HCT116 (cell line): ENCODE results near the gene ZNF121. TPM values are rescaled to one million over a fixed set of nuclear protein-coding genes. Genes with fewer than 3 reads are reported as not detected.

ENCODE experiments used
- ATAC-seq: fragments of 200-7000 bp; cut with Tn5 transposase; 2 replicates; pipeline ENCODE4 v1.9.1; 2020; ENCODE audit warnings: mild to moderate bottlenecking, moderate library complexity
- BruUV-seq: library from RNA; stranded (reverse); fragments of 400-500 nt; replicated peaks from 2 replicates; lab custom pipeline; 2021; lab: Mats Ljungman, UMichigan
- CTCF ChIA-PET: fragments of 300-600 bp; sonication (Branson Sonifier 250); formaldehyde crosslinking; loops from one replicate; lab custom pipeline; 2021; ENCODE audit warnings: antibody characterized with exemption; lab: Charles Lee
- POLR2A ChIA-PET: fragments of 300-600, 350-600 bp; sonication (Branson Sonifier 250); formaldehyde crosslinking; loops from one replicate; lab custom pipeline; 2021; ENCODE audit warnings: antibody characterized with exemption; lab: Charles Lee
- RAD21 ChIA-PET, 2 experiments: fragments of 300-600 bp; sonication (Branson Sonifier 250); formaldehyde crosslinking; loops; one replicate each; lab custom pipeline; 2023; ENCODE audit warnings: low total read pairs in 2 of 2; ENCODE audit not compliant: uncharacterized antibody in 2 of 2, unreplicated experiment in 2 of 2, low non-redundant PET in 1 of 2; lab: Charles Lee
- DNase-seq: peaks from one replicate; pipeline ENCODE4 v3.0.0-alpha.2; 2010; ENCODE audit warnings: low read depth, low spot score
- H2AFZ ChIP-seq: fragments of 200-600 bp; shearing (Covaris generic), sonication (generic); 2 replicates; pipeline ENCODE4 v1.6.1; 2017; ENCODE audit warnings: low read depth, mixed run types, mixed read lengths, antibody characterized with exemption, low read length; ENCODE audit not compliant: poor library complexity, severe bottlenecking
- H3K27ac ChIP-seq: 2 replicates; pipeline ENCODE4 v1.5.1; 2012; ENCODE audit warnings: low read depth, low read length
- H3K27me3 ChIP-seq: fragments of 200-600 bp; sonication (generic); 2 replicates; pipeline ENCODE4 v1.6.1; 2016; ENCODE audit warnings: mixed run types, low read length, mixed read lengths; ENCODE audit not compliant: insufficient read depth
- H3K36me3 ChIP-seq, 2 experiments: fragments of 200-500 bp in 1 of 2; fragments of 200-600 bp in 1 of 2; sonication (Bioruptor generic) in 1 of 2; sonication (generic) in 1 of 2; 2 replicates each; pipeline versions ENCODE4 v1.5.1 to v1.6.1; 2014 to 2016; ENCODE audit warnings: low read length in 2 of 2, inconsistent platforms in 1 of 2, mixed read lengths in 1 of 2, mixed run types in 1 of 2; ENCODE audit not compliant: insufficient read depth in 2 of 2, control insufficient read depth in 1 of 2
- H3K4me1 ChIP-seq, 2 experiments: fragments of 200-600 bp in 1 of 2; sonication (generic) in 1 of 2; 2 replicates each; pipeline versions ENCODE4 v1.5.1 to v1.6.1; 2012 to 2017; ENCODE audit warnings: low read length in 2 of 2, inconsistent platforms in 1 of 2, mild to moderate bottlenecking in 1 of 2, mixed read lengths in 1 of 2, mixed run types in 1 of 2, moderate library complexity in 1 of 2; ENCODE audit not compliant: insufficient read depth in 2 of 2, control insufficient read depth in 1 of 2
- H3K4me2 ChIP-seq: fragments of 200-600 bp; sonication (generic); 2 replicates; pipeline ENCODE4 v1.6.1; 2017; ENCODE audit warnings: mixed run types, low read length, mixed read lengths
- H3K4me3 ChIP-seq, 2 experiments: fragments of 200-600 bp in 1 of 2; sonication (generic) in 1 of 2; replicated peaks in 1 of 2; 2 replicates each; pipeline ENCODE4 v1.5.1; 2011 to 2016; ENCODE audit warnings: low read length in 2 of 2, control low read depth in 1 of 2, low read depth in 1 of 2, mild to moderate bottlenecking in 1 of 2, mixed read lengths in 1 of 2, mixed run types in 1 of 2
- H3K79me2 ChIP-seq: fragments of 200-600 bp; sonication (generic); 2 replicates; pipeline ENCODE4 v1.6.1; 2017; ENCODE audit warnings: mild to moderate bottlenecking, mixed run types, low read length, moderate library complexity, mixed read lengths; ENCODE audit not compliant: insufficient read depth
- H3K9ac ChIP-seq: fragments of 200-600 bp; sonication (generic); 2 replicates; pipeline ENCODE4 v1.6.1; 2016; ENCODE audit warnings: low read length, mixed read lengths
- H3K9me2 ChIP-seq: fragments of 200-600 bp; sonication (generic), shearing (Covaris generic); 2 replicates; pipeline ENCODE4 v1.6.1; 2017; ENCODE audit warnings: mixed run types, mild to moderate bottlenecking, moderate library complexity; ENCODE audit not compliant: insufficient read depth
- H3K9me3 ChIP-seq, 2 experiments: fragments of 200-500 bp in 1 of 2; fragments of 200-600 bp in 1 of 2; sonication (Bioruptor generic) in 1 of 2; sonication (generic) in 1 of 2; 2 replicates each; pipeline ENCODE4 v1.6.1; 2014 to 2017; ENCODE audit warnings: low read length in 2 of 2, mixed read lengths in 2 of 2, inconsistent platforms in 1 of 2, low read depth in 1 of 2, mild to moderate bottlenecking in 1 of 2, mixed run types in 1 of 2, moderate library complexity in 1 of 2; ENCODE audit not compliant: control insufficient read depth in 1 of 2, insufficient read depth in 1 of 2
- H4K20me1 ChIP-seq: fragments of 200-600 bp; sonication (generic), shearing (Covaris generic); 2 replicates; pipeline ENCODE4 v1.6.1; 2017; ENCODE audit warnings: mixed run types, mild to moderate bottlenecking, moderate library complexity; ENCODE audit not compliant: insufficient read depth
- CEBPB ChIP-seq: IDR thresholded peaks from 2 replicates; pipeline ENCODE4 v1.6.1; 2012; ENCODE audit warnings: low read depth
- ELF1 ChIP-seq: IDR thresholded peaks from 2 replicates; pipeline ENCODE4 v1.6.1; 2012; ENCODE audit warnings: low read depth, borderline replicate concordance
- EZH2 ChIP-seq: fragments of 200-600 bp; sonication (generic); IDR thresholded peaks from 2 replicates; pipeline ENCODE4 v1.6.1; 2017; ENCODE audit warnings: antibody characterized with exemption, mixed run types
- EZH2phosphoT487 ChIP-seq: fragments of 200-600 bp; IDR thresholded peaks from 2 replicates; pipeline ENCODE4 v1.6.1; 2018; ENCODE audit warnings: antibody characterized with exemption, borderline replicate concordance
- FOSL1 ChIP-seq: IDR thresholded peaks from 2 replicates; pipeline ENCODE4 v1.6.1; 2012; ENCODE audit warnings: low read depth
- JUND ChIP-seq: IDR thresholded peaks from 2 replicates; pipeline ENCODE4 v1.6.1; 2012
- POLR2AphosphoS5 ChIP-seq: IDR thresholded peaks from 2 replicates; pipeline ENCODE4 v1.6.1; 2011; ENCODE audit warnings: mild to moderate bottlenecking, low read depth, low read length, moderate library complexity
- SP1 ChIP-seq: IDR thresholded peaks from 2 replicates; pipeline ENCODE4 v1.6.1; 2012; ENCODE audit warnings: low read depth
- TCF7L2 ChIP-seq: IDR thresholded peaks from 2 replicates; pipeline ENCODE4 v1.7.0; 2011; ENCODE audit warnings: borderline replicate concordance, inconsistent platforms; ENCODE audit not compliant: insufficient read depth, insufficient read length; ENCODE audit errors: extremely low read depth
- YY1 ChIP-seq: IDR thresholded peaks from 2 replicates; pipeline ENCODE4 v1.6.1; 2011; ENCODE audit warnings: low read length, low read depth, moderate library complexity, mild to moderate bottlenecking; ENCODE audit not compliant: insufficient replicate concordance; ENCODE audit errors: extremely low read depth
- ZFX ChIP-seq: fragments of 450-650 bp; IDR thresholded peaks from 2 replicates; pipeline ENCODE4 v1.6.1; 2017
- ZNF274 ChIP-seq: fragments of 200-500 bp; sonication (Bioruptor generic); IDR thresholded peaks from 2 replicates; pipeline ENCODE4 v1.6.1; 2014; ENCODE audit warnings: mild to moderate bottlenecking, low read depth, low read length, inconsistent platforms
- intact Hi-C: fragments of 100-400 bp; cut with micrococcal nuclease; formaldehyde crosslinking; loops from 2 replicates; pipeline ENCODE4 v1.10.0; 2022
- total RNA-seq: library from RNA; stranded (reverse); gene quantifications from one replicate; pipeline ENCODE4 v1.2.1, GENCODE V29; 2021; ENCODE audit not compliant: unreplicated experiment
- TF ChIP-seq, protein P1 (sequence below): IDR thresholded peaks from 2 replicates; pipeline ENCODE4 v1.6.1; 2012
- TF ChIP-seq, protein P2 (sequence below): IDR thresholded peaks from 2 replicates; pipeline ENCODE4 v1.6.1; 2012; ENCODE audit warnings: low read depth
- TF ChIP-seq, protein P3 (sequence below), 3 experiments: fragments of 200-600 bp in 1 of 3; sonication (generic) in 1 of 3; IDR thresholded peaks in 2 of 3; conservative IDR thresholded peaks in 1 of 3; 2 replicates each; pipeline ENCODE4 v1.5.1; 2012 to 2017; ENCODE audit warnings: low read depth in 2 of 3, low read length in 2 of 3, antibody characterized with exemption in 1 of 3, borderline replicate concordance in 1 of 3, control low read depth in 1 of 3, mild to moderate bottlenecking in 1 of 3, mixed read lengths in 1 of 3, mixed run types in 1 of 3, moderate library complexity in 1 of 3; ENCODE audit not compliant: insufficient read depth in 1 of 3

Gene ZNF121
- total RNA-seq, 1 experiment from 2014 or later = 80.9 TPM

DNA sequence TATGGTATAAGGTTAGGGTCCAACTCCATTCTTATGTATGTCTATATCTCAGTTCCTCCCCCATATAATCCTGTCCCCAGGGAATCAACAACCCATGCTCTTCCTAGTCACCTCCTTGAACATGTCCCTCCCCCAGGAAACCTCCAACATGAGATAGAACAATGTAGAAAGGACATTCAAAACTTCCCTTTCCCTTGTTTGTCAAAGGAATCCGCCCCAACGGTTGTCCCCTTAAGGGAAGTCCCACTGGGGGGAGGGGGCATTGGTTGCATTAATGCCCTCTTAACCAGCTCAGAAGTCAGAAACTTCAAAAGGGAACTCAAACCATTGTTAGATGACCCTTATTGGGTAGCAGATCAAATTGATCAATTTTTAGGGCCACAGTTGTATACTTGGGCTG lies 43.6 kb upstream of the ZNF121 start:
- Histone ChIP-seq H3K4me3 (no peak overlapping the region), H2AFZ (no peak overlapping the region), H3K36me3 (peaks cover 0 to 4% of the 10 kb centered on the region in 2 experiments; a peak in 2 of 4 replicates), H3K9me2 (no peaks in the 10 kb centered on the region), H3K27me3 (no peaks in the 10 kb centered on the region), H3K27ac (no peak overlapping the region), H3K4me1 (no peaks in the 10 kb centered on the region), H3K9me3 (peaks cover 0 to 3% of the 10 kb centered on the region in 2 experiments; a peak in 1 of 4 replicates), H4K20me1 (no peaks in the 10 kb centered on the region), H3K9ac (no peak overlapping the region), H3K4me2 (no peak overlapping the region), H3K79me2 (no peaks in the 10 kb centered on the region)
- ChIA-PET CTCF (no interaction called here), POLR2A (no interaction called here), RAD21 (no interaction called here)
- no TSS peak for BruUV-seq
- no peak for ATAC-seq
- TF ChIP-seq FOSL1 (no peak), ZNF274 (no peak), TCF7L2 (no peak), YY1 (no peak), ZFX (no peak), CEBPB (no peak), POLR2AphosphoS5 (no peak), JUND (no peak), EZH2 (no peak), SP1 (no peak), EZH2phosphoT487 (no peak), ELF1 (no peak)
- TF ChIP-seq, protein P1, sequence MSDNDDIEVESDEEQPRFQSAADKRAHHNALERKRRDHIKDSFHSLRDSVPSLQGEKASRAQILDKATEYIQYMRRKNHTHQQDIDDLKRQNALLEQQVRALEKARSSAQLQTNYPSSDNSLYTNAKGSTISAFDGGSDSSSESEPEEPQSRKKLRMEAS = no peak
- TF ChIP-seq, protein P2, sequence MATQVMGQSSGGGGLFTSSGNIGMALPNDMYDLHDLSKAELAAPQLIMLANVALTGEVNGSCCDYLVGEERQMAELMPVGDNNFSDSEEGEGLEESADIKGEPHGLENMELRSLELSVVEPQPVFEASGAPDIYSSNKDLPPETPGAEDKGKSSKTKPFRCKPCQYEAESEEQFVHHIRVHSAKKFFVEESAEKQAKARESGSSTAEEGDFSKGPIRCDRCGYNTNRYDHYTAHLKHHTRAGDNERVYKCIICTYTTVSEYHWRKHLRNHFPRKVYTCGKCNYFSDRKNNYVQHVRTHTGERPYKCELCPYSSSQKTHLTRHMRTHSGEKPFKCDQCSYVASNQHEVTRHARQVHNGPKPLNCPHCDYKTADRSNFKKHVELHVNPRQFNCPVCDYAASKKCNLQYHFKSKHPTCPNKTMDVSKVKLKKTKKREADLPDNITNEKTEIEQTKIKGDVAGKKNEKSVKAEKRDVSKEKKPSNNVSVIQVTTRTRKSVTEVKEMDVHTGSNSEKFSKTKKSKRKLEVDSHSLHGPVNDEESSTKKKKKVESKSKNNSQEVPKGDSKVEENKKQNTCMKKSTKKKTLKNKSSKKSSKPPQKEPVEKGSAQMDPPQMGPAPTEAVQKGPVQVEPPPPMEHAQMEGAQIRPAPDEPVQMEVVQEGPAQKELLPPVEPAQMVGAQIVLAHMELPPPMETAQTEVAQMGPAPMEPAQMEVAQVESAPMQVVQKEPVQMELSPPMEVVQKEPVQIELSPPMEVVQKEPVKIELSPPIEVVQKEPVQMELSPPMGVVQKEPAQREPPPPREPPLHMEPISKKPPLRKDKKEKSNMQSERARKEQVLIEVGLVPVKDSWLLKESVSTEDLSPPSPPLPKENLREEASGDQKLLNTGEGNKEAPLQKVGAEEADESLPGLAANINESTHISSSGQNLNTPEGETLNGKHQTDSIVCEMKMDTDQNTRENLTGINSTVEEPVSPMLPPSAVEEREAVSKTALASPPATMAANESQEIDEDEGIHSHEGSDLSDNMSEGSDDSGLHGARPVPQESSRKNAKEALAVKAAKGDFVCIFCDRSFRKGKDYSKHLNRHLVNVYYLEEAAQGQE = no peak
- TF ChIP-seq, protein P3, sequence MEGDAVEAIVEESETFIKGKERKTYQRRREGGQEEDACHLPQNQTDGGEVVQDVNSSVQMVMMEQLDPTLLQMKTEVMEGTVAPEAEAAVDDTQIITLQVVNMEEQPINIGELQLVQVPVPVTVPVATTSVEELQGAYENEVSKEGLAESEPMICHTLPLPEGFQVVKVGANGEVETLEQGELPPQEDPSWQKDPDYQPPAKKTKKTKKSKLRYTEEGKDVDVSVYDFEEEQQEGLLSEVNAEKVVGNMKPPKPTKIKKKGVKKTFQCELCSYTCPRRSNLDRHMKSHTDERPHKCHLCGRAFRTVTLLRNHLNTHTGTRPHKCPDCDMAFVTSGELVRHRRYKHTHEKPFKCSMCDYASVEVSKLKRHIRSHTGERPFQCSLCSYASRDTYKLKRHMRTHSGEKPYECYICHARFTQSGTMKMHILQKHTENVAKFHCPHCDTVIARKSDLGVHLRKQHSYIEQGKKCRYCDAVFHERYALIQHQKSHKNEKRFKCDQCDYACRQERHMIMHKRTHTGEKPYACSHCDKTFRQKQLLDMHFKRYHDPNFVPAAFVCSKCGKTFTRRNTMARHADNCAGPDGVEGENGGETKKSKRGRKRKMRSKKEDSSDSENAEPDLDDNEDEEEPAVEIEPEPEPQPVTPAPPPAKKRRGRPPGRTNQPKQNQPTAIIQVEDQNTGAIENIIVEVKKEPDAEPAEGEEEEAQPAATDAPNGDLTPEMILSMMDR (IDR thresholded peaks at IDR 0.05 in 2 of 3, conservative IDR thresholded peaks at IDR 0.05 in 1 of 3; ENCODE audit: borderline replicate concordance in 1 of 3, insufficient read depth in 1 of 3, low read depth in 2 of 3, low read length in 2 of 3) = no peak
- intact Hi-C loops = loop anchor here (5.0 to 10.0 kb wide), 2 partner anchors 219 to 287 kb away; no protein-coding TSS in a partner anchor
- no peak for DNase-seq
